ENCODE data around the gene HELLS. TPM values are rescaled to one million over a fixed set of nuclear protein-coding genes. Genes with fewer than 3 reads are reported as not detected.

The HELLS gene
- total RNA-seq, 1 experiment from 2014 or later: 291 TPM

DNA sequence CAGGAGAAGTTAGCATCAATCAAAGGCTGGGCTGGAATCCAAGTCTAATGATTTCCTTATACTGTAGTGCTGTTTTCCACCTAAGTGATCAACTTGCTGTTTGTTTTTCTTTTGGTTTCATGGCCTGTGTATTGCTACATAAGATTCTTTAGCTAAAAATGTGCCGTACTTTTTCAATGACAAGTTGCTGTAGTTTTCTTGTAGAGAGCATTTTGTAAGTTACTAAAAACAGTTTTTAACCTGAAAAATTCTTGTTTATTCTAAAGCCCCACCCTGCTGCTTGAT, 1.3 kb downstream of the HELLS start:
- H3K4me3 Mint-ChIP-seq: peak overlapping the region; percentile 100
- Histone ChIP-seq H2BK15ac (ENCODE audit: low read depth, low read length) (no peak overlapping the region), H2BK12ac (ENCODE audit: insufficient read length, low read depth, low read length) (no peak overlapping the region), H4K91ac (ENCODE audit: insufficient read length, low read depth, low read length) (no peak overlapping the region), H2BK5ac (ENCODE audit: insufficient read length, low read length) (no peak overlapping the region), H3K79me2 (ENCODE audit: insufficient read depth, low read length) (peaks cover 23% of the 10 kb centered on the region), H3K4me2 (ENCODE audit: insufficient read depth, insufficient read length, low read length) (peak overlapping the region; percentile 89), H4K20me1 (ENCODE audit: control insufficient read depth, insufficient read depth, insufficient read length) (no peaks in the 10 kb centered on the region), H4K8ac (replicated peaks; ENCODE audit: insufficient read length, low read depth, low read length) (no peak overlapping the region), H3K56ac (ENCODE audit: insufficient read length, low read depth, low read length) (no peak overlapping the region), H3K9me3 (ENCODE audit: control insufficient read depth, low read depth, low read length) (no peaks in the 10 kb centered on the region), H2BK120ac (ENCODE audit: low read depth, low read length, poor library complexity, severe bottlenecking) (no peak overlapping the region), H2AK5ac (ENCODE audit: insufficient read length, low read length) (no peak overlapping the region), H3K23me2 (ENCODE audit: insufficient read length, low read depth, low read length, poor library complexity, severe bottlenecking) (peaks cover 11% of the 10 kb centered on the region), H3K18ac (ENCODE audit: insufficient read length, low read depth, low read length) (no peak overlapping the region), H3T11ph (ENCODE audit: low read length) (no peak overlapping the region), H2BK20ac (ENCODE audit: low read depth, low read length, poor library complexity, severe bottlenecking) (no peak overlapping the region), H3K27me3 (ENCODE audit: insufficient read depth, low read length) (no peaks in the 10 kb centered on the region), H3K23ac (ENCODE audit: insufficient read length, low read depth, low read length) (no peak overlapping the region), H4K5ac (ENCODE audit: insufficient read length, low read depth, low read length) (no peak overlapping the region), H2AFZ (ENCODE audit: low read length) (no peak overlapping the region), H3K27ac (ENCODE audit: insufficient read length, low read depth, low read length) (no peak overlapping the region), H3K9ac (ENCODE audit: extremely low read depth, insufficient read length, low read length) (peak overlapping the region; percentile 91), H3K4ac (ENCODE audit: low read depth, low read length) (no peak overlapping the region), H3K14ac (ENCODE audit: insufficient read depth, low read length) (no peak overlapping the region), H3K79me1 (ENCODE audit: insufficient read depth, low read depth, low read length, poor library complexity, severe bottlenecking) (peaks cover 6% of the 10 kb centered on the region), H3K4me1 (ENCODE audit: insufficient read depth, low read length) (peaks cover 2% of the 10 kb centered on the region; the same call in 1 of the 2 replicates)
- H3K27me3 Mint-ChIP-seq (ENCODE audit: low read depth): no peaks in the 10 kb centered on the region
- H3K27ac Mint-ChIP-seq: peak overlapping the region in 2 of 3 experiments; percentile 100; a peak in 2 of 7 replicates
- WGBS (ENCODE audit: extremely low coverage, insufficient read length, low lambda C conversion rate): no CpG with 5 or more reads among the region's 1 CpG
- peaks cover 25 to 28% of the 10 kb centered on the region in 2 experiments for H3K4me1 Mint-ChIP-seq
- peaks cover 0 to 2% of the 10 kb centered on the region in 2 experiments; a peak in 1 of 5 replicates for H3K9me3 Mint-ChIP-seq
- DNase-seq: no peak
- TF ChIP-seq, protein P1, sequence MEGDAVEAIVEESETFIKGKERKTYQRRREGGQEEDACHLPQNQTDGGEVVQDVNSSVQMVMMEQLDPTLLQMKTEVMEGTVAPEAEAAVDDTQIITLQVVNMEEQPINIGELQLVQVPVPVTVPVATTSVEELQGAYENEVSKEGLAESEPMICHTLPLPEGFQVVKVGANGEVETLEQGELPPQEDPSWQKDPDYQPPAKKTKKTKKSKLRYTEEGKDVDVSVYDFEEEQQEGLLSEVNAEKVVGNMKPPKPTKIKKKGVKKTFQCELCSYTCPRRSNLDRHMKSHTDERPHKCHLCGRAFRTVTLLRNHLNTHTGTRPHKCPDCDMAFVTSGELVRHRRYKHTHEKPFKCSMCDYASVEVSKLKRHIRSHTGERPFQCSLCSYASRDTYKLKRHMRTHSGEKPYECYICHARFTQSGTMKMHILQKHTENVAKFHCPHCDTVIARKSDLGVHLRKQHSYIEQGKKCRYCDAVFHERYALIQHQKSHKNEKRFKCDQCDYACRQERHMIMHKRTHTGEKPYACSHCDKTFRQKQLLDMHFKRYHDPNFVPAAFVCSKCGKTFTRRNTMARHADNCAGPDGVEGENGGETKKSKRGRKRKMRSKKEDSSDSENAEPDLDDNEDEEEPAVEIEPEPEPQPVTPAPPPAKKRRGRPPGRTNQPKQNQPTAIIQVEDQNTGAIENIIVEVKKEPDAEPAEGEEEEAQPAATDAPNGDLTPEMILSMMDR (conservative IDR thresholded peaks at IDR 0.05): no peak
- H3K36me3 Mint-ChIP-seq (ENCODE audit: insufficient read depth in 1 of 3, low read depth in 3 of 3): peaks cover 29 to 48% (median 39%) of the 10 kb centered on the region in 3 experiments; a peak in 6 of 7 replicates

Data from H9 (cell line).